ENCODE results near the gene LMBR1. TPM values are rescaled to one million over a fixed set of nuclear protein-coding genes. Genes with fewer than 3 reads are reported as not detected.
"Not testable (repeated sequence)": the region's sequence is repeated elsewhere in the genome, so short reads cannot be mapped to it uniquely, and the experiment has no call there.

LMBR1 gene
- total and polyA plus RNA-seq, 8 donors: 7.5 to 187 (median 97.2) TPM

GRCh38 chr7:156861212-156861611, 31.8 kb downstream of the LMBR1 start:
- Histone ChIP-seq H3K27me3 (no peaks in the 10 kb centered on the region), H3K4me1 (no peaks in the 10 kb centered on the region), H3K9me3 (peaks cover 0 to 20% (median 11%) of the 10 kb centered on the region in 4 donors), H3K27ac (no peak overlapping the region), H3K4me3 (no peak overlapping the region), H3K36me3 (peaks cover 4 to 34% (median 21%) of the 10 kb centered on the region in 4 donors)
- WGBS, 5 donors: 92 to 100% (median 97%) methylated on average over 2 of the region's 2 CpGs
- TF ChIP-seq CTCF (IDR thresholded peaks at IDR 0.05) (no peak), EP300 (IDR thresholded peaks at IDR 0.05) (no peak), POLR2AphosphoS5 (IDR thresholded peaks at IDR 0.05) (no peak), POLR2A (IDR thresholded peaks at IDR 0.05) (no peak)
- no peak for DNase-seq
- intact Hi-C loops (cut with DNase I; ENCODE audit: low total_unique reads): no loop called here

GRCh38 chr7:156860099-156860498, 32.9 kb downstream of the LMBR1 start:
- intact Hi-C loops (cut with DNase I; ENCODE audit: low total_unique reads); H3K27ac ChIP-seq; H3K4me3 ChIP-seq; H3K4me1 ChIP-seq; DNase-seq; H3K27me3 ChIP-seq: not testable (repeated sequence)
- peaks cover 4 to 34% (median 21%) of the 10 kb centered on the region in 4 donors for H3K36me3 ChIP-seq
- 92 to 98% (median 97%) methylated on average over 8 of the region's 8 CpGs for WGBS, 5 donors
- H3K9me3 ChIP-seq: peaks cover 0 to 21% (median 12%) of the 10 kb centered on the region in 4 donors

GRCh38 chr7:156858523-156858922, 34.5 kb downstream of the LMBR1 start:
- H3K27me3 ChIP-seq: no peaks in the 10 kb centered on the region
- TF ChIP-seq EP300 (IDR thresholded peaks at IDR 0.05): no peak
- no peak for TF ChIP-seq POLR2AphosphoS5 (IDR thresholded peaks at IDR 0.05)
- TF ChIP-seq POLR2A (IDR thresholded peaks at IDR 0.05): no peak
- no peak for TF ChIP-seq CTCF (IDR thresholded peaks at IDR 0.05)
- H3K9me3 ChIP-seq: peaks cover 0 to 30% (median 22%) of the 10 kb centered on the region in 4 donors
- no peak for DNase-seq
- no peak overlapping the region for H3K4me3 ChIP-seq
- intact Hi-C loops (cut with DNase I; ENCODE audit: low total_unique reads): no loop called here
- peaks cover 4 to 34% (median 21%) of the 10 kb centered on the region in 4 donors for H3K36me3 ChIP-seq
- H3K27ac ChIP-seq: no peak overlapping the region
- no peaks in the 10 kb centered on the region for H3K4me1 ChIP-seq

- Histone ChIP-seq H3K9me3 (peaks cover 0 to 30% (median 22%) of the 10 kb centered on the region in 4 donors), H3K4me1 (no peaks in the 10 kb centered on the region), H3K27me3 (no peaks in the 10 kb centered on the region), H3K4me3 (no peak overlapping the region), H3K27ac (no peak overlapping the region), H3K36me3 (peaks cover 4 to 30% (median 19%) of the 10 kb centered on the region in 4 donors)
- intact Hi-C loops (cut with DNase I; ENCODE audit: low total_unique reads): no loop called here
- DNase-seq: no peak
- TF ChIP-seq EP300 (IDR thresholded peaks at IDR 0.05) (no peak), POLR2A (IDR thresholded peaks at IDR 0.05) (no peak), CTCF (IDR thresholded peaks at IDR 0.05) (no peak), POLR2AphosphoS5 (IDR thresholded peaks at IDR 0.05) (no peak)
- 97 to 100% (median 98%) methylated on average over 1 of the region's 1 CpG for WGBS, 5 donors
These were observed 35.2 kb downstream of the LMBR1 start for GRCh38 chr7:156857757-156858156.

- no peak for DNase-seq
- intact Hi-C loops (cut with DNase I; ENCODE audit: low total_unique reads): no loop called here
- Histone ChIP-seq H3K4me3 (no peak overlapping the region), H3K36me3 (no peaks in the 10 kb centered on the region), H3K9me3 (peaks cover 0 to 20% (median 12%) of the 10 kb centered on the region in 4 donors), H3K27ac (no peak overlapping the region), H3K4me1 (no peaks in the 10 kb centered on the region), H3K27me3 (no peaks in the 10 kb centered on the region)
- TF ChIP-seq POLR2AphosphoS5 (IDR thresholded peaks at IDR 0.05) (no peak), POLR2A (IDR thresholded peaks at IDR 0.05) (no peak), EP300 (IDR thresholded peaks at IDR 0.05) (no peak), CTCF (IDR thresholded peaks at IDR 0.05) (no peak)
- WGBS, 5 donors: 96 to 99% (median 96%) methylated on average over 5 of the region's 5 CpGs
These were observed 38.3 kb downstream of the LMBR1 start for GRCh38 chr7:156854654-156855053.
